A549 (cell line): Measurements from ENCODE around the gene RABGAP1.

Experiments
- CEBPB ChIP-seq, 2 experiments: fragments of >200 bp in 1 of 2; sonication (Bioruptor Twin) in 1 of 2; formaldehyde crosslinking in 1 of 2; IDR thresholded peaks; 2 replicates each; pipeline ENCODE4 v1.6.1; 2012 to 2016
- CTCF ChIP-seq: fragments of >200 bp; sonication (Bioruptor Twin); formaldehyde crosslinking; IDR thresholded peaks from 3 replicates; pipeline ENCODE4 v1.5.1; 2016
- EP300 ChIP-seq, 2 experiments: fragments of >200 bp; sonication (Bioruptor Twin); formaldehyde crosslinking; IDR thresholded peaks; 2 replicates in 1 of 2; 3 replicates in 1 of 2; pipeline ENCODE4 v1.6.1; 2016 to 2017
- HMGXB4 ChIP-seq: fragments of 250-450 bp; sonication (Bioruptor Pico); IDR thresholded peaks from 2 replicates; pipeline ENCODE4 v1.5.0; 2021; ENCODE audit warnings: mild to moderate bottlenecking, moderate library complexity, borderline replicate concordance
- NPAS2 ChIP-seq: fragments of 250-450 bp; sonication (Bioruptor Pico); IDR thresholded peaks from 2 replicates; pipeline ENCODE4 v1.8.0; 2022; ENCODE audit warnings: mild to moderate bottlenecking, moderate library complexity, borderline replicate concordance
- PHF8 ChIP-seq: fragments of 200-600 bp; sonication (generic); IDR thresholded peaks from 2 replicates; pipeline ENCODE4 v1.6.1; 2016; ENCODE audit warnings: low read depth, mild to moderate bottlenecking, antibody characterized with exemption, moderate library complexity, borderline replicate concordance
- POLR2A ChIP-seq: IDR thresholded peaks from 2 replicates; pipeline ENCODE4 v1.6.1; 2012; ENCODE audit warnings: mild to moderate bottlenecking, low read length
- REST ChIP-seq: fragments of 200-600 bp; sonication (generic); IDR thresholded peaks from 2 replicates; pipeline ENCODE4 v1.6.1; 2016; ENCODE audit warnings: antibody characterized with exemption, mild to moderate bottlenecking, moderate library complexity
- USF2 ChIP-seq: fragments of 450-650 bp; IDR thresholded peaks from 2 replicates; pipeline ENCODE4 v1.6.1; 2014; ENCODE audit warnings: antibody characterized with exemption

GRCh38 chr9:123005964-123006363, 65.1 kb downstream of the RABGAP1 start:
- TF ChIP-seq EP300 (IDR thresholded peaks at IDR 0.05) (no peak), CTCF (no peak), POLR2A (no peak), USF2 (no peak), REST (no peak), PHF8 (no peak), HMGXB4 (no peak), NPAS2 (CRISPR knock-in tag) (no peak), CEBPB (IDR thresholded peaks at IDR 0.05) (no peak)
